Smooth muscle cell (in vitro differentiated cells): Measurements from ENCODE around the gene PCNX4. TPM values are rescaled to one million over a fixed set of nuclear protein-coding genes. Genes with fewer than 3 reads are reported as not detected.

Experiments used
- DNase-seq: peaks from one replicate; lab custom pipeline; 2025; ENCODE audit not compliant: unreplicated experiment; lab: John Stamatoyannopoulos, UW
- H2AFZ ChIP-seq: fragments of 200-600 bp; sonication (generic); 2 replicates; pipeline ENCODE4 v1.6.0; 2016; ENCODE audit warnings: antibody characterized with exemption, low read depth, mild to moderate bottlenecking
- H3F3A ChIP-seq: fragments of 200-600 bp; sonication (generic); 2 replicates; pipeline ENCODE4 v1.6.0; 2017; ENCODE audit warnings: antibody characterized with exemption, low read depth
- H3K27ac ChIP-seq: fragments of 200-600 bp; sonication (generic); 2 replicates; pipeline ENCODE4 v1.5.1; 2016; ENCODE audit warnings: low read depth, mild to moderate bottlenecking
- H3K27me3 ChIP-seq: fragments of 200-600 bp; sonication (generic); 2 replicates; pipeline ENCODE4 v1.6.1; 2016; ENCODE audit warnings: low read depth, mild to moderate bottlenecking
- H3K36me3 ChIP-seq: fragments of 200-600 bp; sonication (generic); 2 replicates; pipeline ENCODE4 v1.5.1; 2016; ENCODE audit warnings: low read depth
- H3K4me1 ChIP-seq: fragments of 200-600 bp; sonication (generic); 2 replicates; pipeline ENCODE4 v1.5.1; 2016; ENCODE audit warnings: low read depth
- H3K4me2 ChIP-seq: fragments of 200-600 bp; sonication (generic); 2 replicates; pipeline ENCODE4 v1.6.0; 2016; ENCODE audit warnings: mild to moderate bottlenecking
- H3K4me3 ChIP-seq: fragments of 200-600 bp; sonication (generic); 2 replicates; pipeline ENCODE4 v1.5.1; 2016; ENCODE audit warnings: mild to moderate bottlenecking
- H3K79me2 ChIP-seq: fragments of 200-600 bp; sonication (generic); 2 replicates; pipeline ENCODE4 v1.6.0; 2016; ENCODE audit warnings: low read depth, mild to moderate bottlenecking
- H3K9ac ChIP-seq: fragments of 200-600 bp; sonication (generic); 2 replicates; pipeline ENCODE4 v1.6.0; 2016; ENCODE audit warnings: low read depth
- H3K9me3 ChIP-seq: fragments of 200-600 bp; sonication (generic); replicated peaks from 2 replicates; pipeline ENCODE4 v1.5.1; 2016; ENCODE audit warnings: low read depth
- H4K20me1 ChIP-seq: fragments of 200-600 bp; sonication (generic); 2 replicates; pipeline ENCODE4 v1.6.0; 2016; ENCODE audit warnings: low read depth
- CTCF ChIP-seq: fragments of 200-600 bp; sonication (generic); IDR thresholded peaks from 2 replicates; pipeline ENCODE4 v1.5.1; 2017; ENCODE audit warnings: borderline replicate concordance, mild to moderate bottlenecking, antibody characterized with exemption; ENCODE audit not compliant: insufficient read depth, poor library complexity, severe bottlenecking
- WGBS: methylation state at CpG from one replicate; pipeline ENCODE4 v1.1.7; 2016; ENCODE audit warnings: low lambda C conversion rate; 5-methylcytosine and 5-hydroxymethylcytosine counted together
- polyA plus RNA-seq: library from polyadenylated mRNA; unstranded; fragments of >200 nt; fragmentation: Nextera tagmentation; extraction: Ambion mirVana; gene quantifications from 2 replicates; pipeline ENCODE4 v1.2.1, GENCODE V29; 2016
- total RNA-seq: library from RNA; depleted of rRNA; stranded (reverse); fragments of >200 nt; gene quantifications from 2 replicates; pipeline ENCODE4 v1.2.3, GENCODE V29; 2014

The PCNX4 gene
- total and polyA plus RNA-seq, 2 experiments from 2014 or later, result 28.2 to 93.9 TPM

- Histone ChIP-seq H3F3A (no peaks in the 10 kb centered on the region), H2AFZ (no peak overlapping the region), H3K9me3 (no peaks in the 10 kb centered on the region), H3K27ac (no peak overlapping the region), H3K9ac (no peak overlapping the region), H3K36me3 (no peaks in the 10 kb centered on the region), H3K79me2 (no peaks in the 10 kb centered on the region), H3K4me3 (no peak overlapping the region), H3K4me1 (no peaks in the 10 kb centered on the region), H4K20me1 (no peaks in the 10 kb centered on the region), H3K4me2 (no peak overlapping the region), H3K27me3 (no peaks in the 10 kb centered on the region)
- no peak for TF ChIP-seq CTCF
- DNase-seq, result no peak
- WGBS, result 89% methylated on average over 3 of the region's 3 CpGs
Measured at GRCh38 chr14:60217713-60218112, 126.0 kb downstream of the PCNX4 start.

Other genes with a start within 250 kb of the PCNX4 start
- gene RTN1, start 221.1 kb upstream of the PCNX4 start, total RNA-seq, result not detected in 2 replicates
- not detected in 2 replicates for gene RTN1, start 221.1 kb upstream of the PCNX4 start, polyA plus RNA-seq
- 0.04 TPM in 1 of 2 replicates, not detected in the other for gene LRRC9, start 171.8 kb upstream of the PCNX4 start, total RNA-seq
- not detected in 2 replicates for gene LRRC9, start 171.8 kb upstream of the PCNX4 start, polyA plus RNA-seq
- gene DHRS7, start 73.5 kb downstream of the PCNX4 start, total RNA-seq, result 64.7 and 88.6 TPM in 2 replicates
- 74.8 and 91.0 TPM in 2 replicates for gene DHRS7, start 73.5 kb downstream of the PCNX4 start, polyA plus RNA-seq
- gene PPM1A, start 157.3 kb downstream of the PCNX4 start, total RNA-seq, result 23.8 and 30.0 TPM in 2 replicates
- gene PPM1A, start 157.3 kb downstream of the PCNX4 start, polyA plus RNA-seq, result 12.5 and 17.5 TPM in 2 replicates